ENCODE data around the gene NXPH1. TPM values are rescaled to one million over a fixed set of nuclear protein-coding genes. Genes with fewer than 3 reads are reported as not detected.

Gene NXPH1
- total and polyA plus RNA-seq, 2 experiments from 2014 or later = 0.45 to 3.0 TPM

DNA sequence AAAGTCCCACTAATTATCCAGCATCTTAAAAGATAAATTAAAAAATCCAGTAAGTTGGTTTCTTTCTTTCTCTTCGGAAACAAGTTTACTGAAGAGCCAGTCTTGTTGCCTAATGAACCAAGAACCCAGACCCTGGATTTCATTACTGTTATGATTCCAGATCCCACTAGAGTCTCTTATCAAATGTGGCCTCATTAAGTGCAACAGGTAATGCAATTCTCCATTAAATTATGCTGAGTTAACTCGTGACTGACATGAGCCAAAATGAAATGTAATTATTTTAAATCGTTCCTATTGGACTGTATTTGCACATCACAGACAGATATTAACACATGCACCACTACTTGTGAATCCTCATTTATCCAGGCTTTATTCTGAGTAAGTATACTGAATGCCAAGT, 115.6 kb downstream of the NXPH1 start:
- H3K4me1 Mint-ChIP-seq = no peaks in the 10 kb centered on the region
- no peak overlapping the region for H2AFZ ChIP-seq
- H3K36me3 Mint-ChIP-seq (ENCODE audit: low read depth) = no peaks in the 10 kb centered on the region
- no peaks in the 10 kb centered on the region for H3K9me3 Mint-ChIP-seq
- H3K36me3 ChIP-seq (ENCODE audit: insufficient read depth) = no peaks in the 10 kb centered on the region
- H3K27ac Mint-ChIP-seq = no peak overlapping the region
- H3K9me2 ChIP-seq (ENCODE audit: insufficient read depth) = peaks cover 4% of the 10 kb centered on the region; the same call in 1 of the 2 replicates
- no peak for DNase-seq (ENCODE audit: low spot score)
- no peak overlapping the region for H3K4me3 Mint-ChIP-seq
- TF ChIP-seq ZNF331 (CRISPR knock-in tag; IDR thresholded peaks at IDR 0.05; ENCODE audit: low read depth) (no peak), POLR2AphosphoS5 (IDR thresholded peaks at IDR 0.05; ENCODE audit: low read depth) (no peak), JUNB (IDR thresholded peaks at IDR 0.05; ENCODE audit: unreplicated experiment) (no peak), NANOG (IDR thresholded peaks at IDR 0.05; ENCODE audit: borderline replicate concordance) (no peak), EZH2phosphoT487 (IDR thresholded peaks at IDR 0.05; ENCODE audit: unreplicated experiment) (no peak), EZH2 (IDR thresholded peaks at IDR 0.05; ENCODE audit: low read depth, unreplicated experiment) (no peak), CREB1 (CRISPR knock-in tag; IDR thresholded peaks at IDR 0.05; ENCODE audit: low read depth) (no peak), STAT1 (IDR thresholded peaks at IDR 0.05; ENCODE audit: unreplicated experiment) (no peak), ZNF114 (CRISPR knock-in tag; IDR thresholded peaks at IDR 0.05) (no peak)
- TF ChIP-seq, protein P1, sequence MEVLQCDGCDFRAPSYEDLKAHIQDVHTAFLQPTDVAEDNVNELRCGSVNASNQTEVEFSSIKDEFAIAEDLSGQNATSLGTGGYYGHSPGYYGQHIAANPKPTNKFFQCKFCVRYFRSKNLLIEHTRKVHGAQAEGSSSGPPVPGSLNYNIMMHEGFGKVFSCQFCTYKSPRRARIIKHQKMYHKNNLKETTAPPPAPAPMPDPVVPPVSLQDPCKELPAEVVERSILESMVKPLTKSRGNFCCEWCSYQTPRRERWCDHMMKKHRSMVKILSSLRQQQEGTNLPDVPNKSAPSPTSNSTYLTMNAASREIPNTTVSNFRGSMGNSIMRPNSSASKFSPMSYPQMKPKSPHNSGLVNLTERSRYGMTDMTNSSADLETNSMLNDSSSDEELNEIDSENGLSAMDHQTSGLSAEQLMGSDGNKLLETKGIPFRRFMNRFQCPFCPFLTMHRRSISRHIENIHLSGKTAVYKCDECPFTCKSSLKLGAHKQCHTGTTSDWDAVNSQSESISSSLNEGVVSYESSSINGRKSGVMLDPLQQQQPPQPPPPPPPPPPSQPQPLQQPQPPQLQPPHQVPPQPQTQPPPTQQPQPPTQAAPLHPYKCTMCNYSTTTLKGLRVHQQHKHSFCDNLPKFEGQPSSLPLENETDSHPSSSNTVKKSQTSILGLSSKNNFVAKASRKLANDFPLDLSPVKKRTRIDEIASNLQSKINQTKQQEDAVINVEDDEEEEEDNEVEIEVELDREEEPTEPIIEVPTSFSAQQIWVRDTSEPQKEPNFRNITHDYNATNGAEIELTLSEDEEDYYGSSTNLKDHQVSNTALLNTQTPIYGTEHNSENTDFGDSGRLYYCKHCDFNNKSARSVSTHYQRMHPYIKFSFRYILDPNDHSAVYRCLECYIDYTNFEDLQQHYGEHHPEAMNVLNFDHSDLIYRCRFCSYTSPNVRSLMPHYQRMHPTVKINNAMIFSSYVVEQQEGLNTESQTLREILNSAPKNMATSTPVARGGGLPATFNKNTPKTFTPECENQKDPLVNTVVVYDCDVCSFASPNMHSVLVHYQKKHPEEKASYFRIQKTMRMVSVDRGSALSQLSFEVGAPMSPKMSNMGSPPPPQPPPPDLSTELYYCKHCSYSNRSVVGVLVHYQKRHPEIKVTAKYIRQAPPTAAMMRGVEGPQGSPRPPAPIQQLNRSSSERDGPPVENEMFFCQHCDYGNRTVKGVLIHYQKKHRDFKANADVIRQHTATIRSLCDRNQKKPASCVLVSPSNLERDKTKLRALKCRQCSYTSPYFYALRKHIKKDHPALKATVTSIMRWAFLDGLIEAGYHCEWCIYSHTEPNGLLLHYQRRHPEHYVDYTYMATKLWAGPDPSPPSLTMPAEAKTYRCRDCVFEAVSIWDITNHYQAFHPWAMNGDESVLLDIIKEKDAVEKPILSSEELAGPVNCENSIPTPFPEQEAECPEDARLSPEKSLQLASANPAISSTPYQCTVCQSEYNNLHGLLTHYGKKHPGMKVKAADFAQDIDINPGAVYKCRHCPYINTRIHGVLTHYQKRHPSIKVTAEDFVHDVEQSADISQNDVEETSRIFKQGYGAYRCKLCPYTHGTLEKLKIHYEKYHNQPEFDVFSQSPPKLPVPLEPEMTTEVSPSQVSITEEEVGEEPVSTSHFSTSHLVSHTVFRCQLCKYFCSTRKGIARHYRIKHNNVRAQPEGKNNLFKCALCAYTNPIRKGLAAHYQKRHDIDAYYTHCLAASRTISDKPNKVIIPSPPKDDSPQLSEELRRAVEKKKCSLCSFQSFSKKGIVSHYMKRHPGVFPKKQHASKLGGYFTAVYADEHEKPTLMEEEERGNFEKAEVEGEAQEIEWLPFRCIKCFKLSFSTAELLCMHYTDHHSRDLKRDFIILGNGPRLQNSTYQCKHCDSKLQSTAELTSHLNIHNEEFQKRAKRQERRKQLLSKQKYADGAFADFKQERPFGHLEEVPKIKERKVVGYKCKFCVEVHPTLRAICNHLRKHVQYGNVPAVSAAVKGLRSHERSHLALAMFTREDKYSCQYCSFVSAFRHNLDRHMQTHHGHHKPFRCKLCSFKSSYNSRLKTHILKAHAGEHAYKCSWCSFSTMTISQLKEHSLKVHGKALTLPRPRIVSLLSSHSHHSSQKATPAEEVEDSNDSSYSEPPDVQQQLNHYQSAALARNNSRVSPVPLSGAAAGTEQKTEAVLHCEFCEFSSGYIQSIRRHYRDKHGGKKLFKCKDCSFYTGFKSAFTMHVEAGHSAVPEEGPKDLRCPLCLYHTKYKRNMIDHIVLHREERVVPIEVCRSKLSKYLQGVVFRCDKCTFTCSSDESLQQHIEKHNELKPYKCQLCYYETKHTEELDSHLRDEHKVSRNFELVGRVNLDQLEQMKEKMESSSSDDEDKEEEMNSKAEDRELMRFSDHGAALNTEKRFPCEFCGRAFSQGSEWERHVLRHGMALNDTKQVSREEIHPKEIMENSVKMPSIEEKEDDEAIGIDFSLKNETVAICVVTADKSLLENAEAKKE (CRISPR knock-in tag; IDR thresholded peaks at IDR 0.05) = no peak
- TF ChIP-seq, protein P2, sequence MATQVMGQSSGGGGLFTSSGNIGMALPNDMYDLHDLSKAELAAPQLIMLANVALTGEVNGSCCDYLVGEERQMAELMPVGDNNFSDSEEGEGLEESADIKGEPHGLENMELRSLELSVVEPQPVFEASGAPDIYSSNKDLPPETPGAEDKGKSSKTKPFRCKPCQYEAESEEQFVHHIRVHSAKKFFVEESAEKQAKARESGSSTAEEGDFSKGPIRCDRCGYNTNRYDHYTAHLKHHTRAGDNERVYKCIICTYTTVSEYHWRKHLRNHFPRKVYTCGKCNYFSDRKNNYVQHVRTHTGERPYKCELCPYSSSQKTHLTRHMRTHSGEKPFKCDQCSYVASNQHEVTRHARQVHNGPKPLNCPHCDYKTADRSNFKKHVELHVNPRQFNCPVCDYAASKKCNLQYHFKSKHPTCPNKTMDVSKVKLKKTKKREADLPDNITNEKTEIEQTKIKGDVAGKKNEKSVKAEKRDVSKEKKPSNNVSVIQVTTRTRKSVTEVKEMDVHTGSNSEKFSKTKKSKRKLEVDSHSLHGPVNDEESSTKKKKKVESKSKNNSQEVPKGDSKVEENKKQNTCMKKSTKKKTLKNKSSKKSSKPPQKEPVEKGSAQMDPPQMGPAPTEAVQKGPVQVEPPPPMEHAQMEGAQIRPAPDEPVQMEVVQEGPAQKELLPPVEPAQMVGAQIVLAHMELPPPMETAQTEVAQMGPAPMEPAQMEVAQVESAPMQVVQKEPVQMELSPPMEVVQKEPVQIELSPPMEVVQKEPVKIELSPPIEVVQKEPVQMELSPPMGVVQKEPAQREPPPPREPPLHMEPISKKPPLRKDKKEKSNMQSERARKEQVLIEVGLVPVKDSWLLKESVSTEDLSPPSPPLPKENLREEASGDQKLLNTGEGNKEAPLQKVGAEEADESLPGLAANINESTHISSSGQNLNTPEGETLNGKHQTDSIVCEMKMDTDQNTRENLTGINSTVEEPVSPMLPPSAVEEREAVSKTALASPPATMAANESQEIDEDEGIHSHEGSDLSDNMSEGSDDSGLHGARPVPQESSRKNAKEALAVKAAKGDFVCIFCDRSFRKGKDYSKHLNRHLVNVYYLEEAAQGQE (IDR thresholded peaks at IDR 0.05; ENCODE audit: unreplicated experiment) = no peak
- TF ChIP-seq, protein P3, sequence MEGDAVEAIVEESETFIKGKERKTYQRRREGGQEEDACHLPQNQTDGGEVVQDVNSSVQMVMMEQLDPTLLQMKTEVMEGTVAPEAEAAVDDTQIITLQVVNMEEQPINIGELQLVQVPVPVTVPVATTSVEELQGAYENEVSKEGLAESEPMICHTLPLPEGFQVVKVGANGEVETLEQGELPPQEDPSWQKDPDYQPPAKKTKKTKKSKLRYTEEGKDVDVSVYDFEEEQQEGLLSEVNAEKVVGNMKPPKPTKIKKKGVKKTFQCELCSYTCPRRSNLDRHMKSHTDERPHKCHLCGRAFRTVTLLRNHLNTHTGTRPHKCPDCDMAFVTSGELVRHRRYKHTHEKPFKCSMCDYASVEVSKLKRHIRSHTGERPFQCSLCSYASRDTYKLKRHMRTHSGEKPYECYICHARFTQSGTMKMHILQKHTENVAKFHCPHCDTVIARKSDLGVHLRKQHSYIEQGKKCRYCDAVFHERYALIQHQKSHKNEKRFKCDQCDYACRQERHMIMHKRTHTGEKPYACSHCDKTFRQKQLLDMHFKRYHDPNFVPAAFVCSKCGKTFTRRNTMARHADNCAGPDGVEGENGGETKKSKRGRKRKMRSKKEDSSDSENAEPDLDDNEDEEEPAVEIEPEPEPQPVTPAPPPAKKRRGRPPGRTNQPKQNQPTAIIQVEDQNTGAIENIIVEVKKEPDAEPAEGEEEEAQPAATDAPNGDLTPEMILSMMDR (conservative IDR thresholded peaks at IDR 0.05; ENCODE audit: low read depth in 2 of 2) = no peak
- TF ChIP-seq, protein P4, sequence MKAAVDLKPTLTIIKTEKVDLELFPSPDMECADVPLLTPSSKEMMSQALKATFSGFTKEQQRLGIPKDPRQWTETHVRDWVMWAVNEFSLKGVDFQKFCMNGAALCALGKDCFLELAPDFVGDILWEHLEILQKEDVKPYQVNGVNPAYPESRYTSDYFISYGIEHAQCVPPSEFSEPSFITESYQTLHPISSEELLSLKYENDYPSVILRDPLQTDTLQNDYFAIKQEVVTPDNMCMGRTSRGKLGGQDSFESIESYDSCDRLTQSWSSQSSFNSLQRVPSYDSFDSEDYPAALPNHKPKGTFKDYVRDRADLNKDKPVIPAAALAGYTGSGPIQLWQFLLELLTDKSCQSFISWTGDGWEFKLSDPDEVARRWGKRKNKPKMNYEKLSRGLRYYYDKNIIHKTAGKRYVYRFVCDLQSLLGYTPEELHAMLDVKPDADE (IDR thresholded peaks at IDR 0.05) = no peak
- no peaks in the 10 kb centered on the region for H4K20me1 ChIP-seq (replicated peaks; ENCODE audit: insufficient read depth)
- H3K27me3 ChIP-seq (ENCODE audit: insufficient read depth) = no peaks in the 10 kb centered on the region
- H3F3A ChIP-seq (replicated peaks; ENCODE audit: low read depth) = no peaks in the 10 kb centered on the region
- H3K79me2 ChIP-seq (replicated peaks; ENCODE audit: insufficient read depth) = no peaks in the 10 kb centered on the region
- ATAC-seq = no peak
- no peak overlapping the region for H3K27ac ChIP-seq (ENCODE audit: low read depth)
- no peak overlapping the region for H3K4me3 ChIP-seq
- no peak overlapping the region for H3K4me2 ChIP-seq
- no peaks in the 10 kb centered on the region for H3K4me1 ChIP-seq (ENCODE audit: insufficient read depth)
- H3K27me3 Mint-ChIP-seq (ENCODE audit: insufficient read depth, low read depth, poor library complexity) = no peaks in the 10 kb centered on the region
